Thoracic aorta (tissue), 2 donors: ENCODE results near the gene SRSF10. TPM values are rescaled to one million over a fixed set of nuclear protein-coding genes. Genes with fewer than 3 reads are reported as not detected.
A peak's percentile ranks its signal among the peaks of the same experiment; 100 is the strongest.

Experiments used
- ATAC-seq: fragments of 150-250 bp; one replicate; pipeline ENCODE4 v1.8.0; 2017; ENCODE audit warnings: low read depth; ENCODE audit not compliant: insufficient number of reproducible peaks, low FRiP score
- DNase-seq: peaks from one replicate; pipeline ENCODE4 v3.0.0-alpha.2; 2020; ENCODE audit warnings: low spot score
- H3K27ac ChIP-seq, 2 donors: fragments of 200-600 bp; sonication (generic); 1 replicate in 1 of 2; 2 replicates in 1 of 2; pipeline ENCODE4 v1.5.1; 2016; ENCODE audit warnings: mild to moderate bottlenecking in 2 of 2, moderate library complexity in 2 of 2
- H3K27me3 ChIP-seq: fragments of 200-600 bp; sonication (generic); replicated peaks from 2 replicates; pipeline ENCODE4 v1.6.0; 2016; ENCODE audit warnings: mild to moderate bottlenecking; ENCODE audit not compliant: insufficient read depth
- H3K36me3 ChIP-seq: fragments of 200-600 bp; sonication (generic); one replicate; pipeline ENCODE4 v1.5.1; 2016
- H3K4me1 ChIP-seq, 2 donors: fragments of 200-600 bp; sonication (generic); 1 replicate in 1 of 2; 2 replicates in 1 of 2; pipeline versions ENCODE4 v1.5.1 to v1.6.0; 2016; ENCODE audit warnings: low read depth in 2 of 2, mild to moderate bottlenecking in 1 of 2; ENCODE audit not compliant: control insufficient read depth in 1 of 2
- H3K4me3 ChIP-seq: fragments of 200-600 bp; sonication (generic); 2 replicates; pipeline ENCODE4 v1.5.1; 2016; ENCODE audit warnings: mild to moderate bottlenecking
- H3K9me3 ChIP-seq: fragments of 200-600 bp; sonication (generic); 2 replicates; pipeline ENCODE4 v1.5.1; 2016
- total RNA-seq, 2 donors: library from RNA; depleted of rRNA; stranded (reverse); fragments of >200 nt; gene quantifications; one replicate each; pipeline versions ENCODE4 v1.1.0 to v1.2.3, GENCODE V29; 2016
- TF ChIP-seq, protein P1 (sequence below): fragments of 200-600 bp; sonication (generic); IDR thresholded peaks from one replicate; pipeline ENCODE4 v1.5.1; 2019; ENCODE audit warnings: antibody characterized with exemption

SRSF10 gene
- total RNA-seq, 2 donors from 2014 or later = 73.9 to 126 TPM

DNA sequence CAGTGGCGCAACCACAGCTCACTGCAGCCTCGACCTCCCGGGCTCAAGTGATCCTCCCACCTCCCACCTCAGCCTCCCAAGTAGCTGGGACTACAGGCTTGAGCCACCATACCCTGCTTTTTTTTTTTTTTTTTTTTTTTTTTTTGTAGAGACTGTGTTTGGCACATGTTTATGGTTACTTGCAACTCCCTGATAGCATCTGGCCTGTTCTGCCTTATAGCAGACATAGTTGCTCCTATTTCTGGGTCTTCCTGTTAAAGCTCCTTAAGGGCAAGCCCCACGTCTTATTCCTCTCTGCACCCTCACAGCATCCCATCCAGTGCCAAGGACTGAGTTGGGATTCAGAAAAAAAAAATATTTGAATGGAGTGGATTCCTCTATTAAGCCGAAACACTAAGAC is 49.9 kb downstream of the SRSF10 start:
- Histone ChIP-seq H3K4me1 (peaks cover 0 to 14% of the 10 kb centered on the region in 2 donors), H3K27me3 (no peaks in the 10 kb centered on the region), H3K36me3 (no peaks in the 10 kb centered on the region), H3K4me3 (peak overlapping the region; percentile 56), H3K27ac (peak overlapping the region; percentile 78 to 81), H3K9me3 (no peaks in the 10 kb centered on the region)
- ATAC-seq (no peak), DNase-seq (no peak)
- TF ChIP-seq, protein P1, sequence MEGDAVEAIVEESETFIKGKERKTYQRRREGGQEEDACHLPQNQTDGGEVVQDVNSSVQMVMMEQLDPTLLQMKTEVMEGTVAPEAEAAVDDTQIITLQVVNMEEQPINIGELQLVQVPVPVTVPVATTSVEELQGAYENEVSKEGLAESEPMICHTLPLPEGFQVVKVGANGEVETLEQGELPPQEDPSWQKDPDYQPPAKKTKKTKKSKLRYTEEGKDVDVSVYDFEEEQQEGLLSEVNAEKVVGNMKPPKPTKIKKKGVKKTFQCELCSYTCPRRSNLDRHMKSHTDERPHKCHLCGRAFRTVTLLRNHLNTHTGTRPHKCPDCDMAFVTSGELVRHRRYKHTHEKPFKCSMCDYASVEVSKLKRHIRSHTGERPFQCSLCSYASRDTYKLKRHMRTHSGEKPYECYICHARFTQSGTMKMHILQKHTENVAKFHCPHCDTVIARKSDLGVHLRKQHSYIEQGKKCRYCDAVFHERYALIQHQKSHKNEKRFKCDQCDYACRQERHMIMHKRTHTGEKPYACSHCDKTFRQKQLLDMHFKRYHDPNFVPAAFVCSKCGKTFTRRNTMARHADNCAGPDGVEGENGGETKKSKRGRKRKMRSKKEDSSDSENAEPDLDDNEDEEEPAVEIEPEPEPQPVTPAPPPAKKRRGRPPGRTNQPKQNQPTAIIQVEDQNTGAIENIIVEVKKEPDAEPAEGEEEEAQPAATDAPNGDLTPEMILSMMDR = no peak

DNA sequence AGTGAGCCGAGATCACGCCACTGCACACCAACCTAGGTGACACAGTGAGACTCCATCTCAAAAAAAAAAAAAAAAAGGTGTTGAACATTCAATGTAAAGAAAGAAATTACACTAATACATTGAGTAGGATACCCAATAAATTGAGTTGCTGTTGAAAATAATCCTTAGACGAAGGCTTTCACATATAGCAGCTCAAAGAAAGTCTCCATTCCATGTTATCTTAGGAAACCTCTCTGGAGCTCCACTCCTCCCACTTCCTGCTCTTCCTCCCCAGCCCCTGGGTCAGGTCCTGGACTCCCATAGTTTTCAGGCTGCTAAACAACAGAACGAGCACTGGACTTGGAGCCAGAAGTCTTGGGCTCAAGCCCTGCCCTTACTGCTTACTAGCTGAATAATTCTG is 51.3 kb downstream of the SRSF10 start:
- Histone ChIP-seq H3K27ac (no peak overlapping the region), H3K27me3 (no peaks in the 10 kb centered on the region), H3K4me1 (peaks cover 1 to 22% of the 10 kb centered on the region in 2 donors), H3K4me3 (no peak overlapping the region), H3K36me3 (no peaks in the 10 kb centered on the region), H3K9me3 (no peaks in the 10 kb centered on the region)
- TF ChIP-seq, protein P1 = no peak
- no peak for DNase-seq
- no peak for ATAC-seq

DNA sequence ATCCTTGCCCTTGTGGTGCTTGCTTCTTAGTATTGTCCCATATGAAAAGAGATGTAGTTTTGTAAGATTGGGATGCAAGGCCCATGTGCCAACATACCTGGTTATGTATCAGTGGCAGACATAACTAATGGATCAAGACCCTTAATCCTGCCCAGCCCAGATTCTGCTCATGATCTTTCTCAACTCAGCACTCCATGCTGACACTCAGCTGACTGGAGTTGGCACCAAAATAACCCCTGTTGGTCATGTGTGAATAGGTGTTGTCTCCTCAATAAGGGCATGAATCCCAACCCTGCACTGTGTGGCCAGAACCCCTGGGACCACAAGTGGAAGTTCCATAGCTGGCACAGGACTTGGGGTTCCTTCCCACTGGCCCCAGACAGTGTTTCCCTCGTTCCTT is 53.0 kb downstream of the SRSF10 start:
- ATAC-seq = no peak
- no peak overlapping the region for H3K27ac ChIP-seq
- no peak for DNase-seq
- TF ChIP-seq, protein P1 = no peak
- no peaks in the 10 kb centered on the region for H3K9me3 ChIP-seq
- no peaks in the 10 kb centered on the region for H3K36me3 ChIP-seq
- no peaks in the 10 kb centered on the region for H3K27me3 ChIP-seq
- peaks cover 4 to 27% of the 10 kb centered on the region in 2 donors for H3K4me1 ChIP-seq
- H3K4me3 ChIP-seq = no peak overlapping the region

DNA sequence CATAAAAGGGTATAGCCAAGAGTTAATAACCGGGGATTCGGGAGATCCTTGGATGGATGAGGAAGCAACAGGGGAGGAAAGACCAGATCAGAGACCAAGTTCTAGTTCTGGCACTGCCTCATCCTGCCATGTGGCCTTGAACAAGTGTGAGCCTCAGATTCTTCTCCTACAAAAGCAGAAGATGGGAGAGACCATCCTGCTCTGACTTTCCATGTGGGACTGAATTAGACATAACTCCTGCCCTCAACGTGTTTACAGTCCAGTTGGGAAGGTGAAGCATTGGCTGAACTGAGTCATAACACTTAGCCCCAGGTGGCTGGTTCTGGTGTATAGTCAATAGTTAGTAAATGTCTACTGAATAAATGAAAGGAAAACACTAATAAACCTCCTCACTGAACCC is 54.8 kb downstream of the SRSF10 start:
- H3K4me1 ChIP-seq = peaks cover 15 to 27% of the 10 kb centered on the region in 2 donors
- H3K9me3 ChIP-seq = no peaks in the 10 kb centered on the region
- ATAC-seq (no peak), DNase-seq (no peak)
- TF ChIP-seq, protein P1 = no peak
- no peak overlapping the region for H3K27ac ChIP-seq
- H3K36me3 ChIP-seq = no peaks in the 10 kb centered on the region
- H3K27me3 ChIP-seq = no peaks in the 10 kb centered on the region
- no peak overlapping the region for H3K4me3 ChIP-seq

DNA sequence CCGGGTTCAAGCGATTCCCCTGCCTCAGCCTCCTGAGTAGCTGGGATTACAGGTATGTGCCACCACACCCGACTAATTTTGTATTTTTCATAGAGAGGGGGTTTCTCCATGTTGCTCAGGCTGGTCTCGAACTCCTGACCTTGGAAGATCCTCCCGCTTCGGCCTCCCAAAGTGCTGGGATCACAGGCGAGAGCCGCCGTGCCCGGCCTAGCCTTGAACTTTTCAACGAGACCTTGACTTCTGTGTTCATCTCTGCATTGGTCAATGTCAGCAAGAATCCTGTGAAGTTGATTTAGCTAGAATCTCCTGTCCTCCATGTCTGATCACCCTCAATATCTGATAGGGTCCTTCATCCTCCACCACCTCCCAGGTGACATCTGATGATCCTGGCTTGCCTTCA is 55.5 kb downstream of the SRSF10 start:
- H3K4me3 ChIP-seq = no peak overlapping the region
- H3K27me3 ChIP-seq = no peaks in the 10 kb centered on the region
- H3K9me3 ChIP-seq = no peaks in the 10 kb centered on the region
- H3K36me3 ChIP-seq = no peaks in the 10 kb centered on the region
- DNase-seq (no peak), ATAC-seq (no peak)
- TF ChIP-seq, protein P1 = no peak
- H3K27ac ChIP-seq = peak overlapping the region; percentile 42 to 45
- peaks cover 15 to 34% of the 10 kb centered on the region in 2 donors for H3K4me1 ChIP-seq
